Lung (tissue), 12 donors: ENCODE data around the gene MAP1LC3B. TPM values are rescaled to one million over a fixed set of nuclear protein-coding genes. Genes with fewer than 3 reads are reported as not detected.

Experiments used
- ATAC-seq: fragments of 200-7000 bp; cut with Tn5 transposase; one replicate; pipeline ENCODE4 v1.9.1; 2020; ENCODE audit warnings: moderate number of reproducible peaks; ENCODE audit not compliant: insufficient read depth, low FRiP score
- DNase-seq, 3 donors: peaks; one replicate each; pipeline ENCODE4 v3.0.0-alpha.2; 2013 to 2017
- H3K27ac ChIP-seq, 2 donors: one replicate each; pipeline ENCODE4 v1.5.1; 2013; ENCODE audit warnings: mild to moderate bottlenecking in 2 of 2, moderate library complexity in 2 of 2, control low read depth in 1 of 2, inconsistent platforms in 1 of 2, low read depth in 1 of 2, low read length in 1 of 2
- H3K27me3 ChIP-seq, 3 donors: one replicate each; pipeline ENCODE4 v1.5.1; 2013; ENCODE audit warnings: low read length in 2 of 3; ENCODE audit not compliant: control insufficient read depth in 3 of 3, insufficient read depth in 3 of 3
- H3K36me3 ChIP-seq, 4 donors: one replicate each; pipeline ENCODE4 v1.5.1; 2013; ENCODE audit warnings: low read length in 4 of 4, mild to moderate bottlenecking in 1 of 4, moderate library complexity in 1 of 4; ENCODE audit not compliant: control insufficient read depth in 4 of 4, insufficient read depth in 4 of 4
- H3K4me1 ChIP-seq, 5 donors: one replicate each; pipeline ENCODE4 v1.5.1; 2013; ENCODE audit warnings: low read length in 5 of 5, mild to moderate bottlenecking in 2 of 5, moderate library complexity in 1 of 5; ENCODE audit not compliant: control insufficient read depth in 5 of 5, insufficient read depth in 5 of 5
- H3K4me3 ChIP-seq: one replicate; pipeline ENCODE4 v1.5.1; 2013; ENCODE audit warnings: mild to moderate bottlenecking, control low read depth, moderate library complexity
- H3K9ac ChIP-seq, 2 donors: one replicate each; pipeline ENCODE4 v1.5.1; 2013; ENCODE audit warnings: low read length in 2 of 2, control low read depth in 1 of 2; ENCODE audit not compliant: insufficient read depth in 1 of 2
- H3K9me3 ChIP-seq, 4 donors: one replicate each; pipeline ENCODE4 v1.5.1; 2013; ENCODE audit warnings: low read length in 3 of 4, mild to moderate bottlenecking in 1 of 4, moderate library complexity in 1 of 4; ENCODE audit not compliant: control insufficient read depth in 4 of 4, insufficient read depth in 3 of 4
- CTCF ChIP-seq: IDR thresholded peaks from 2 replicates; pipeline ENCODE4 v1.5.1; 2012; ENCODE audit warnings: mild to moderate bottlenecking; ENCODE audit errors: control extremely low read depth, extremely low read depth
- WGBS, 2 donors: extraction: QIAGEN DNeasy Blood & Tissue Kit; methylation state at CpG; one replicate each; pipeline ENCODE4 v1.1.7; 2013; 5-methylcytosine and 5-hydroxymethylcytosine counted together
- polyA plus RNA-seq, 2 donors: library from polyadenylated mRNA; stranded (reverse); fragments of 200-250 nt; gene quantifications; one replicate each; pipeline ENCODE4 v1.2.1, GENCODE V29; 2013
- total RNA-seq, 2 donors: library from RNA; depleted of rRNA in 1 of 2; stranded (reverse); fragments of >200 nt in 1 of 2; gene quantifications; one replicate each; pipeline ENCODE4 v1.2.1, GENCODE V29; 2014 to 2021
- donor health status: control.
- donor health status: control.
- donor health status: Bipolar disorder and iron deficiency.
- donor health status: healthy.
- donor health status: DM: yes; HTN: yes; CAD: no.

Gene MAP1LC3B
- total and polyA plus RNA-seq, 4 donors = 43.3 to 62.2 (median 47.7) TPM

- WGBS, 2 donors = 85 to 88% methylated on average over 14 of the region's 14 CpGs
- ATAC-seq = no peak
- peak in 1 of 3 donors; percentile 20 for DNase-seq
- Histone ChIP-seq H3K27ac (no peak overlapping the region), H3K4me1 (peaks cover under 1 to 14% (median 4%) of the 10 kb centered on the region in 5 donors), H3K9ac (no peak overlapping the region), H3K9me3 (no peaks in the 10 kb centered on the region), H3K27me3 (no peaks in the 10 kb centered on the region), H3K36me3 (peaks cover 0 to 4% (median under 1%) of the 10 kb centered on the region in 4 donors), H3K4me3 (no peak overlapping the region)
- TF ChIP-seq CTCF = no peak
These were observed 22.9 kb upstream of the MAP1LC3B start for GRCh38 chr16:87369117-87369765.

- DNase-seq = no peak
- Histone ChIP-seq H3K27ac (no peak overlapping the region), H3K9ac (no peak overlapping the region), H3K27me3 (no peaks in the 10 kb centered on the region), H3K9me3 (no peaks in the 10 kb centered on the region), H3K36me3 (peaks cover 0 to 4% (median 2%) of the 10 kb centered on the region in 4 donors), H3K4me1 (peaks cover 0 to 10% (median 2%) of the 10 kb centered on the region in 5 donors), H3K4me3 (no peak overlapping the region)
- TF ChIP-seq CTCF = no peak
- WGBS, 2 donors = 84 to 86% methylated on average over 16 of the region's 16 CpGs
- ATAC-seq = no peak
These were observed 22.1 kb upstream of the MAP1LC3B start for GRCh38 chr16:87369796-87370719.

- ATAC-seq = no peak
- H3K27ac ChIP-seq = no peak overlapping the region
- 91 to 92% methylated on average over 20 of the region's 20 CpGs for WGBS, 2 donors
- no peaks in the 10 kb centered on the region for H3K9me3 ChIP-seq
- no peak for DNase-seq
- H3K4me3 ChIP-seq = no peak overlapping the region
- H3K9ac ChIP-seq = no peak overlapping the region
- no peaks in the 10 kb centered on the region for H3K27me3 ChIP-seq
- peaks cover 0 to 4% (median 1%) of the 10 kb centered on the region in 4 donors for H3K36me3 ChIP-seq
- H3K4me1 ChIP-seq = peaks cover 0 to 10% (median 1%) of the 10 kb centered on the region in 5 donors
- no peak for TF ChIP-seq CTCF
These were observed 20.8 kb upstream of the MAP1LC3B start for GRCh38 chr16:87371261-87371866.
